Measurements from ENCODE around the gene PLEKHA4.

GRCh38 chr19:48862827-48863226 lies 5.6 kb downstream of the PLEKHA4 start:
- TF ChIP-seq POLR2A (IDR thresholded peaks at IDR 0.05) (no peak), CTCF (IDR thresholded peaks at IDR 0.05) (no peak)
